ENCODE results near the gene MAPK6. TPM values are rescaled to one million over a fixed set of nuclear protein-coding genes. Genes with fewer than 3 reads are reported as not detected.
"Not testable (repeated sequence)": the region's sequence is repeated elsewhere in the genome, so short reads cannot be mapped to it uniquely, and the experiment has no call there.

The MAPK6 gene
- total RNA-seq, 2 experiments from 2014 or later: 44.7 to 53.0 TPM

DNA sequence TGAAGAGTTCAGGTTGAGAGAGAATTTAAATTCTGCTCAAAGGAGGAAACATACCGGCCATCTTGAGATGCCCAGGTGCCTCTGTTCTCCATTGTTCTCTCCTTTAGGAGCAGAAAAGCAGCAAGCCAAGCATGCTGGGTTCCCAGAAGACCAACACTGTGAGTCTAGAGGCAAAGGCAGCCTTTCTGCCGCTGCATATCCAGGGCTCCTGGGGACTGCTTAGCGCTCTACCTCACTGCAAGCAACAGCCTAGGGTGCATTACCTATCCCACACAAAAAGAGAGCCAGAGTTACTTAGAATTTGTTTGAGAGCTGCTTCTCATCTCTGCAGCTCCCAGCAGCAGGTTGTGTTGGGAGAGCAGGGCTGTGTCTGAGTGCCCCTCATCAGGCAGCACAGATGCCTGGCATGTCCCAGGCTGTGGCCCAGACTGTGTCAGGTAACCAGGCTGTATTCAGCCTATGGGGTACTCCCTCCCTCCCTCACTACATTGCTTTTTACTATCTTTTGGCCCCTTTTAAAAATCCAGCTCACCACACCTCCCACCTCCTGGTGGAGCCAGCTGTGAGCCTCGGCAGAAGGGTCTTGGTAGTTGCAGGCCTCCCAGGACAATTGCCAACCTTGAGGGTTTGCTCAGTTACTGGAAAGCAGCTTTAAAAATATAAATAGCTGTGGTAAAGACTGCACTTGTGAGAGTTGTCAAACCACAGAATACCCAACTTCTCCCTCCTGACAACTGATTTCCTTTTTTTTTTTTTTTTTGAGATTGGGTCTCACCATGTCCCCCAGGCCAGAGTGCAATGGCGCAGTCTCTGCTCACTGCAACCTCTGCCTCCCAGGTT, 63.4 kb downstream of the MAPK6 start:
- H3K4me1 Mint-ChIP-seq: peaks cover 41% of the 10 kb centered on the region
- peak overlapping the region; percentile 18 for H3K4me3 Mint-ChIP-seq
- H3K27ac Mint-ChIP-seq: peak overlapping the region; percentile 66
- no peaks in the 10 kb centered on the region for H3K27me3 Mint-ChIP-seq
- CTCF ChIA-PET: interaction anchor here (0.8 to 2.2 kb wide), 11 partner anchors 16 to 476 kb away, joined by 3 to 7 read pairs (median 4); partner anchors contain the start of gene LEO1
- no peaks in the 10 kb centered on the region for H3K9me3 Mint-ChIP-seq (ENCODE audit: low read depth)
- ATAC-seq (peak; percentile 64), DNase-seq (no peak)
- H3K36me3 Mint-ChIP-seq: peaks cover 2% of the 10 kb centered on the region

DNA sequence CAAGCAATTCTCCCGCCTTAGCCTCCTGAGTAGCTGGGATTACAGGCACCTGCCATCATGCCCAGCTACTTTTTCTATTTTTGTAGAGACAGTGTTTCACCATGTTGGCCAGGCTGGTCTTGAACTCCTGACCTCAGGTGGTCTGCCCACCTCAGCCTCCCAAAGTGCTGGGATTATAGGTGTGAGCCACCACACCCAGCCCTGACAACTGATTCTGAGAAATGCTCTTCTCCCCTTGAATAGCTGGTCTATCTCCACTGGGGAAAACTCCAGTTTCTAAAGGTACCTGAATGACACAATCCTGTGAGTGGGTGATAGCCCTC, 64.0 kb downstream of the MAPK6 start:
- not testable (repeated sequence) for H3K27me3 Mint-ChIP-seq; H3K9me3 Mint-ChIP-seq (ENCODE audit: low read depth); H3K36me3 Mint-ChIP-seq; DNase-seq; H3K4me3 Mint-ChIP-seq
- ATAC-seq: peak; percentile 18
- H3K4me1 Mint-ChIP-seq: peaks cover 38% of the 10 kb centered on the region
- peak overlapping the region; percentile 66 for H3K27ac Mint-ChIP-seq
- CTCF ChIA-PET: interaction anchor here (0.8 to 2.2 kb wide), 13 partner anchors 15 to 475 kb away, joined by 3 to 7 read pairs (median 4); partner anchors contain the start of gene LEO1

DNA sequence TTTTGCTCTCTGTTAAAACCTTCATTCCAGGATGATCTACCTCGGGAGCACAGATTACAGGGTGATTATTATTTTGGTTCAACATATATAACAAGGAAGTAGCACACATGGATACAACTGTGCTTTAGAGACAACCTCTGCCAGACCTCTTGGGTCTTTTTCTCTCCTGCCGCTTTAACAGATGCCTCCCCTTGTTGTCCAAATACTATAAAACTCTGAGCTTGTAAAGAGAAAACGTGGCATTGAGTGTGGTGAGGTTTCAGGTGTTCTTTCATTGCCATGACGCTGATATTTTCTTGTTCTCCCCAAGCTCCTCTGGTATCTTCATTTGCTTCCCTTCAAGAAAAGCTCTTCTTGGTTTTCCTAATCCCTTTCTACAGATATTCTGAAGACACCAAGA, 64.6 kb downstream of the MAPK6 start:
- Mint-ChIP-seq H3K27ac (no peak overlapping the region), H3K4me1 (peaks cover 36% of the 10 kb centered on the region), H3K36me3 (peaks cover 2% of the 10 kb centered on the region), H3K9me3 (ENCODE audit: low read depth) (no peaks in the 10 kb centered on the region), H3K4me3 (no peak overlapping the region), H3K27me3 (no peaks in the 10 kb centered on the region)
- no peak for ATAC-seq
- CTCF ChIA-PET: interaction anchor here (0.7 to 2.2 kb wide), 9 partner anchors 14 to 142 kb away, joined by 3 to 7 read pairs (median 4); partner anchors contain the start of gene LEO1
- no peak for DNase-seq

DNA sequence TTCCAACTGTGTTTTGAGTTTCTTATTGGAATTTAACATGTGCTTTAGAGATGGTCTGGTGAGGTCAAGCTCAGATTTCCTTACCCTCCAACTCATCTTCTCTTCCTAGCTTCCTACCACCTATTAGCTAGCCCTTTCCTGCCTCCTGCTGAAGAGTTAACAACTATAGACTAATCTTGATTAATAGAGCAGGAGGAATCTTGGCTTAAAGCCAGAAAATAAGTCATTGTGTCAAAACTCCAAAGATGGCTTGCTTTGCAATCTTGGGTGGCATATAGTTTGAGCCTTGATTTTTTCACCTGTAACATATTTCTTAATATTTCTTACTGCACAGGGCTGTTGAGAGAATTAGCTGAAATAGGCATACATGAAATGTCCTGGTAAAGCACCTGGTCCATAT, 66.3 kb downstream of the MAPK6 start:
- Mint-ChIP-seq H3K27me3 (peaks cover 6% of the 10 kb centered on the region), H3K9me3 (ENCODE audit: low read depth) (peaks cover 6% of the 10 kb centered on the region), H3K36me3 (peaks cover 5% of the 10 kb centered on the region), H3K27ac (no peak overlapping the region), H3K4me1 (peaks cover 23% of the 10 kb centered on the region), H3K4me3 (no peak overlapping the region)
- CTCF ChIA-PET: interaction anchor here (1.5 kb wide), 1 partner anchor 13 kb away, joined by 4 read pairs; no protein-coding TSS in a partner anchor
- DNase-seq (no peak), ATAC-seq (no peak)

DNA sequence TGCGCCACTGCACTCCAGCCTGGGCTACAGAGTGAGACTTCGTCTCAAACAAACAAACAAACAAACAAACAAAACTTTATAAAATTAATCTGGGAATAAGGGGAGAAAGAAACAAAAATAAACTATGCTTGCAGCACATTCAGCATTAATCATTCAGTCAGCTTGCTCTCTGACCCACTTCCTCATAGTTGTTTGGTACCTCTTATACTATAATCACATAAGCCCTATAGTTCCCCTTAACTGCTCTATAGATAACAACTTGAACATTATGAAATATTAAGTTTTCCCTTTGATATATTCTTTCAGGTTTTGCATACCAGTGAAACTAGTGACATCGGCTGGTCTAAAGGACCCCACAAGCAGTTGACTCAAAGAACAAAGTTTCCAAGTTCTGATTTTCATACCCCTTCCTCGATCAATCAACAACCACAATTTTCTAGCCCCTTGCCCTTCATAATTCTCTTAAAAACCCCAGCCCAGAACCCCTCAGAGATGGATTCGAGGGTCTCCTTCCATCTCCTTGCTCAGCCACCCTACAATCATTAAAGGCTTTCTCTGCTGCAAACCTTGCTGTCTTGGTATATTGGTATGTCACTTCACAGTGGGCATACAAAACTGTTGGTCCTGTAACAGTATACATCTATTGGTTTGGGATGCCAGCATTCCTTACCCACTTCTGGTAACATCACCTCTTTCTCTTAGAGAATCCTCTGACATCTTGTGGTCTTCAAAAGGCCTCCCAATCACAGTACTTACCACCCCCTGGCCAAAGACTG, 67.2 kb downstream of the MAPK6 start:
- peaks cover 20% of the 10 kb centered on the region for H3K4me1 Mint-ChIP-seq
- ATAC-seq: no peak
- peaks cover 6% of the 10 kb centered on the region for H3K36me3 Mint-ChIP-seq
- CTCF ChIA-PET: interaction anchor here (1.5 kb wide), 1 partner anchor 12 kb away, joined by 4 read pairs; no protein-coding TSS in a partner anchor
- H3K4me3 Mint-ChIP-seq: no peak overlapping the region
- peaks cover 8% of the 10 kb centered on the region for H3K27me3 Mint-ChIP-seq
- H3K27ac Mint-ChIP-seq: no peak overlapping the region
- DNase-seq: no peak
- H3K9me3 Mint-ChIP-seq (ENCODE audit: low read depth): peaks cover 7% of the 10 kb centered on the region

DNA sequence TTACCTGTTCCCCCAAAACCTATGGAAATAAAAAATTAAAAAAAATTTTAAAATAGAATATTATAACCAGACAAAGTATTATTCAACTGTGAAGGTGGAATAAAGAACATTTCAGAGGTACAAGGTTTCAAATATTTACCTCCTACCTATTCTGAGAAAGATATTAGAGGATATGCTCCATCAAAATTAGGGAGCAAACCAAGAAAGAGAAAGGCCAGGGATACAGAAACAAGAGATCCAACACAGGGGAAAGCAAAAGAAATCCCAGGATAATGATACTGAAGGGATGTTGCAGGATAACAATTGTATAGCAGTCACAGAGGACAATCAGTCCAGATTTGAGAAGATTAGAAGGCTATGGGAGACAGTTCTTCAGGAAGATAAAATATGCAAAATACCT, 71.2 kb downstream of the MAPK6 start:
- peaks cover 7% of the 10 kb centered on the region for H3K9me3 Mint-ChIP-seq (ENCODE audit: low read depth)
- H3K36me3 Mint-ChIP-seq: peaks cover 5% of the 10 kb centered on the region
- no peak overlapping the region for H3K27ac Mint-ChIP-seq
- peaks cover 12% of the 10 kb centered on the region for H3K27me3 Mint-ChIP-seq
- DNase-seq (no peak), ATAC-seq (no peak)
- H3K4me3 Mint-ChIP-seq: no peak overlapping the region
- no peaks in the 10 kb centered on the region for H3K4me1 Mint-ChIP-seq
- CTCF ChIA-PET: interaction anchor here (2.6 kb wide), 1 partner anchor 10 kb away, joined by 9 read pairs; no protein-coding TSS in a partner anchor

DNA sequence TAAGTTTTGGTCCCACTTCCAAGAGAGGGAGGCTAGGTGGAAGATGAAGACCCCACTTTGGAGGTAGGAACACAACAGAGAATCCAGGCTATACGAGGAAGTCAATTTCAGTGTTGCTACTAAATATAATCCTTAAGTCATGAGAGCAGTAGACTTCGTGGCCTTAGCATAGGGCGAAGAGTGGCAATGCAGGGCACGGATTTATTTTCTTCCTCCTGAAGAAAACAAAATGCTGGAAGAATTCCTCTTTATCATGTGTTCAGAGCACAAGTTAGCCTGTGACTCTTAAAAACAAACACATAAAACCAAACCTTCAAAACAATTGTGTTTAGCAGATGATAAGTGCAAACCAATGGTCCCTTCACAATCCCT, 74.1 kb downstream of the MAPK6 start:
- CTCF ChIA-PET: no interaction called here
- peaks cover 5% of the 10 kb centered on the region for H3K36me3 Mint-ChIP-seq
- DNase-seq (no peak), ATAC-seq (no peak)
- peaks cover 7% of the 10 kb centered on the region for H3K9me3 Mint-ChIP-seq (ENCODE audit: low read depth)
- peaks cover 26% of the 10 kb centered on the region for H3K27me3 Mint-ChIP-seq
- H3K27ac Mint-ChIP-seq: no peak overlapping the region
- no peak overlapping the region for H3K4me3 Mint-ChIP-seq
- no peaks in the 10 kb centered on the region for H3K4me1 Mint-ChIP-seq

DNA sequence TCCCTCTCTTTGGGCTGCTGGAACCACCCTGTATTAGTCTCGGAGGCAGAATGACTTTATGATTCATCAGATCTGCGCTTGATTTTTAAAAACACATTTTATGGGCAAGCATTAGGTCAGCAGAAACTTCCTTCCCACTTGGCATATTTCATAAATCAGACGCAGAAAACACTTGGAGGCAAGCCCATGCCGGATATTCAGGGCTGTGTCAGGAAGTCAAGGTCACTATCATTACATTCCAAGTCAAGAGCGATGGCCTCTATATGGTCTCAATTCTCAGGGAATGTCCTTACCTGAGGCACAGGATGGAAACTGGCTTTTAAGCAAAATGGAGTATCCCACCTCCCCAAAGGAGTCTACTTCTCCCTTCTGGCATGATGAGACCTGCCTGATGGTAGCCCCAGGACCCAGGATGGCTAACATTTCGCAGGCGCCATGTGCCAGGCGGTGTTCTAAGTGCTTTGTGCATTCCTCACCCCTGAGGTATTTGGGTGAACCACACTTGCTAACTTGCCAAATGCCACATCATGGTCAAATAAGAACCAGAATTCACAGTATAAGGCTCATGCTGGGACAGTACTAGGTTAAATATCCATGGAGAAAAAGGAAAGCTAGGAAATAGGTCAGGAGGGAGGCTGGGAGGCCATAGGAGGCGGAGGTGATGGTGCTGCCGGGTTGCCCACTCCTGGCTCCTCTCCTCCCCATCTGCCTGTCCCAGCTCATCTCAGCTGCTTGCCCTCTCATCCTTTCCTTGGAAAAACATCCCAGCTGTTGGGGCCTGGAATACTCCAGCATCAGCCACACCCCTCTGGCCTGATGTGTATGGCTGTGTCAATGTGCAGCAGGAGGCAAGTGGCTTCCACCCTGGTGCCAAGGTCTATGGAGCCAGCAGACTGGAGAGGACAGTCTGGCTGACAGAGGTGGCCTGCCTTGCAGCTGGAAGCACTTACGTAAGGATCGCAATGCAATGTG, 74.8 kb downstream of the MAPK6 start:
- no peak for ATAC-seq
- Mint-ChIP-seq H3K4me1 (no peaks in the 10 kb centered on the region), H3K36me3 (peaks cover 5% of the 10 kb centered on the region), H3K4me3 (no peak overlapping the region), H3K9me3 (ENCODE audit: low read depth) (peaks cover 7% of the 10 kb centered on the region), H3K27ac (no peak overlapping the region), H3K27me3 (peaks cover 26% of the 10 kb centered on the region)
- CTCF ChIA-PET: interaction anchor here (0.7 kb wide), 1 partner anchor 133 kb away, joined by 3 read pairs; no protein-coding TSS in a partner anchor
- no peak for DNase-seq

DNA sequence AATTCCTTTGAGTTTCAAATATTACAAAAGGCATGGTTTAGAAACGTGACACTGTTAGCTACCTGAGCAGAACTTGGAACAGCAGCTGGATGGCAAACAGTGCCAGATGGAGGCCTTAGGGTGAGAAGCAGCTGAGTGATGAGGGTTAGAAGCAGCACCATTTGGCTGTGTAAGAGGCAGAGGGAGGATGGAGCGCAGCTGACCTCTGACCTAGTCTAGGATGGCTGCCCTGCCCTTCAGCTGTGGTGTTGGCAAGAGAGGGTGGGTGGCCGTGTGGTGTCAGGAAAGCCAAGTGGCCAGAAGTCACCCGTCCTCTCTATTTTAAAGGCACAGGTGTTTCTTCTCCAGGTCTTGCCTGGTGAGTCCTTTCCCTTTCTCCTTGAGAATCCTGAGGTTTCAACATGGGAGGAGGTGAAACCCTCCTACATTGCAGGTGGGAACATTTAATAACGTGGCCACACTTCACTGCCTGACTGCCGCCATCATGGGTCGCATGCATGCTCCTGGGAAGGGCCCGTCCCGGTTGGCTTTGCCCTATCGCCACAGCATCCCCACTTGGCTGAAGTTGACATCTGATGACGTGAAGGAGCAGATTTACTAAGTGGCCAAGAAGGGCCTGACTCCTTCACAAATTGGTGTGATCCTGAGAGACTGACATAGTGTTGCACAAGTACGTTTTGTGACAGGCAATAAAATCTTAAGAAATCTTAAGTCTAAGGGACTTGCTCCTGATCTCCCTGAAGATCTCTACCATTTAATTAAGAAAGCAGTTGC, 76.0 kb downstream of the MAPK6 start:
- Mint-ChIP-seq H3K4me1 (no peaks in the 10 kb centered on the region), H3K27me3 (peaks cover 27% of the 10 kb centered on the region), H3K27ac (no peak overlapping the region), H3K9me3 (ENCODE audit: low read depth) (peaks cover 3% of the 10 kb centered on the region), H3K36me3 (peaks cover 3% of the 10 kb centered on the region), H3K4me3 (no peak overlapping the region)
- ATAC-seq: no peak
- no peak for DNase-seq
- CTCF ChIA-PET: no interaction called here

DNA sequence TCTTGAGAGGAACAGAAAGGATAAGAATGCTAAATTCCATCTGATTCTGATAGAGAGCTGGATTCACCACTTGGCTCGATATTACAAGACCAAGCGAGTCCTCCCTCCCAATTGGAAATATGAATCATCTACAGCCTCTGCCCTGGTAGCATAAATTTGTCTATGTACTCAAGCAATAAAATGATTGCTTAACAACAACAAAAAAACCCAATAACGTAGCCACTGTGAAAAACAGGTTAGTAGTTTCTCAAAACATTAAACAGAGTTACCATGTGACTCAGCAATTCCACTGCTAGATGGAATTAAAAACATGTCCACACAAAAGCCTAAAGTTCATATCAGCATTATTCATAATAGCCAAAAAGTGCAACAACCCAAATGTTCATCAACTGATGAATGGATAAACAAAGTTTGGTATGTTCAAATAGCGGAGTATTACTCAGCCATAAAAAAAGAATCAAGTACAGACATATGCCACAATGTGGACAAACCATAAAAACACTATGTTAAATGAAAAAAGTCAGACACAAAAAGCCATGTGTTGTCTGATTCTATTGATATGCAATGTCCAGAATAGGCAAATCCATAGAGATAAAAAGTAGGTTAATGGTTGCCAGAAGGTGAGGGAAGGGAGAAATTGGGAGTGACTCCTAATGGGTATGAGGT, 76.7 kb downstream of the MAPK6 start:
- Mint-ChIP-seq H3K36me3 (no peaks in the 10 kb centered on the region), H3K27me3 (peaks cover 23% of the 10 kb centered on the region), H3K4me3 (no peak overlapping the region), H3K4me1 (no peaks in the 10 kb centered on the region), H3K27ac (no peak overlapping the region), H3K9me3 (ENCODE audit: low read depth) (no peaks in the 10 kb centered on the region)
- ATAC-seq (no peak), DNase-seq (no peak)
- CTCF ChIA-PET: interaction anchor here (2.9 kb wide), 1 partner anchor 18 kb away, joined by 7 read pairs; no protein-coding TSS in a partner anchor

DNA sequence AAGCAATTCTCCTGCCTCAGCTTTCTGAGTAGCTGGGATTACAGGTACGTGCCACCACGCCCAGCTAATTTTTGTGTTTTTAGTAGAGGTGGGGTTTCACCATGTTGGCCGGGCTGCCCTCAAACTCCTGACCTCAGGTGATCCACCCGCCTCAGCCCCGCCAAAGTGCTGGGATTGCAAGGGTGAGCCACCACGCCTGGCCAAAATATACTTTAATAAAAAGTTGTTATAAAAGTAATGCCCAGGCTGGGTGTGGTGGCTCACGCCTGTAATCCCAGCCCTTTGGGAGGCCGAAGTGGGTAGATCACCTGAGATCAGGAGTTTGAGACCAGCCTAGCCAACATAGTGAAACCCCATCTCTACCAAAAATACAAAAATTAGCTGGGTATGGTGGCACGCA, 77.5 kb downstream of the MAPK6 start:
- ATAC-seq; H3K4me1 Mint-ChIP-seq; H3K4me3 Mint-ChIP-seq; H3K36me3 Mint-ChIP-seq; H3K27ac Mint-ChIP-seq; H3K9me3 Mint-ChIP-seq (ENCODE audit: low read depth); DNase-seq: not testable (repeated sequence)
- CTCF ChIA-PET: interaction anchor here (2.9 kb wide), 1 partner anchor 19 kb away, joined by 7 read pairs; no protein-coding TSS in a partner anchor
- H3K27me3 Mint-ChIP-seq: peaks cover 23% of the 10 kb centered on the region

DNA sequence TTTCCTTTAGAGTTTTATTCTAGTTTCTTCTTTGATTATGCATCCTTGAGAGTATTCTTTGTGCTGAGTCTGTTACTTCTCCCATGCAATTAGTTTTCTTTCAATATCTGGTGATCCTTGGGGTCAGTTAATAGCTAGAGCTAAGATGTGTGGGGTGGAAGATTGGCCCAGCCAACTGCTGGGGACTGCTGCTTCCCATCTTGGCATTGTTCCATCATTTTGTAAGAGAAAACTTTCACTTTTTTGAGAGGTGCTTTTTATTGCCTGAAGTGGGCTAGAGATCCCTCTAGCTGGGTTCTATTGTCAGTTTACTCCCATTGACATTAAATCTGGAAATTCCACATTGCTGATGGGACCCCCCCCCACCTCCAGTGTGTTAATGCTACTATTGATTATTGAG, 78.2 kb downstream of the MAPK6 start:
- CTCF ChIA-PET: interaction anchor here (0.8 to 2.9 kb wide), 8 partner anchors 12 to 83 kb away, joined by 3 to 7 read pairs (median 4); no protein-coding TSS in a partner anchor
- no peak for ATAC-seq
- no peaks in the 10 kb centered on the region for H3K36me3 Mint-ChIP-seq
- DNase-seq: no peak
- H3K27me3 Mint-ChIP-seq: peaks cover 23% of the 10 kb centered on the region
- no peak overlapping the region for H3K4me3 Mint-ChIP-seq
- no peaks in the 10 kb centered on the region for H3K9me3 Mint-ChIP-seq (ENCODE audit: low read depth)
- no peaks in the 10 kb centered on the region for H3K4me1 Mint-ChIP-seq
- H3K27ac Mint-ChIP-seq: no peak overlapping the region

All from activated CD8-positive, alpha-beta memory T cell treated with anti-CD3 and anti-CD28 coated beads, Interleukin-2, amount 10 ng/mL, durations not matched to agents 7 days and 5 days (primary cell).